Measurements from ENCODE around the gene TEX13D.
"Not testable (repeated sequence)": the region's sequence is repeated elsewhere in the genome, so short reads cannot be mapped to it uniquely, and the experiment has no call there.

Gene TEX13D

GRCh38 chrX:124332481-124333424, at the start of gene TEX13D:
Gene TEX13D, plus strand, starts transcription at chrX:124332660. Its CDS starts 258 bp downstream, at chrX:124332918.
- no peak for DNase-seq (ENCODE audit: low read depth)

- no peak for DNase-seq (ENCODE audit: low read depth)
Observed at GRCh38 chrX:124289443-124289842, 43.0 kb upstream of the TEX13D start.

DNA sequence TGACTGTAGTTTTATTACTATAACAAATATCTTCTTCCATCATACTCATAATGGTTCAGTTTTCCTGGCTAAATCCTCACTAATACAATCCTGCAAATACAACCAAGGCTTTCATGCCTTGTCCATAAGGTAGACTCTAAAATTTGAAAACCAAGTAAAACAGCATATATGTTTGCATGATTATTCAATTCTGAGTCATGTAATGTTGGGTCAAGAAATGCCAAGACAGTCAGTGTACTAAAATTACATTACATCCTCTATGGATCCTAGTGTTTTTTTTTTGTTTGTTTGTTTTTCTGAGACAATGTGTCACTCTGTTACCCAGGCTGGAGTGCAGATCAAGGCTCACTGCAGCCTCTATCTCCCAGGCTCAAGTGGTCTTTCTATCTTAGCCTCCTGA, 38.6 kb upstream of the TEX13D start:
- DNase-seq (ENCODE audit: low read depth): no peak

DNA sequence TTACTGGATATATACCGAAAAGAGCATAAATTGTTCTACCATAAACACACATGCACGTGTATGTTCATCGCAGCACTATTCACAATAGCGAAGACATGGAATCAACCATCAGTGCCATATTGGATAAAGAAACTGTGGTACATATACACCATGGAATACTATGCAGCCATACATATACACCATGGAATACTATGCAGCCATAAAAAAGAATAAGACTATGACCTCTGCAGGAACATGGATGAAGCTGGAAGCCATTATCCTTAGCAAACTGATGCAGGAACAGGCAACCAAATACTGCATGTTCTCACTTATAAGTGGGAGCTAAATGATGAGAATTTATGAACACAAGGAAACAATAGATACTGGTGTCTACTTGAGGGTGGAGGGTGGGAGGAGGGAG, 33.1 kb upstream of the TEX13D start:
- DNase-seq (ENCODE audit: low read depth): not testable (repeated sequence)

GRCh38 chrX:124300405-124300804, 32.1 kb upstream of the TEX13D start:
- DNase-seq (ENCODE audit: low read depth): no peak

GRCh38 chrX:124307253-124307907, 25.1 kb upstream of the TEX13D start:
- DNase-seq (ENCODE audit: low read depth): no peak

DNA sequence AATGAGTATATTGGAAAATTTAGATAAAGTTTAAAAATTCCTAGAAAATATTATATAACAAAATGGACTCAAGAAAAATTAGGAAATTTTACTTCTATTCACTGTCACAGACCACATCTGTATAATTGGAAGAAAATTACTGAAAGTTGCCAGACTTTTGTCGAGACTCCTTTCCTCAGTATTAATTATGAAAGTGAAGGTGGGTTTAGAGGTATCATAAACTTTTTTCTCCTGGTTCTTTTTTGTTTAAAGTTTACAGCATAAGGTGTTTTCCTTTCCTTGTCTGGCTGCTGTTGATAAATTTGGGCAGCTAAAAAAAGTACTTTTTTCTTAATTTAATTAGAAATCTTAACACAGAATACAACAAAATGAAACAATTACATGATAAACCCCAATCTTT, 6.7 kb upstream of the TEX13D start:
- DNase-seq (ENCODE audit: low read depth): no peak

DNA sequence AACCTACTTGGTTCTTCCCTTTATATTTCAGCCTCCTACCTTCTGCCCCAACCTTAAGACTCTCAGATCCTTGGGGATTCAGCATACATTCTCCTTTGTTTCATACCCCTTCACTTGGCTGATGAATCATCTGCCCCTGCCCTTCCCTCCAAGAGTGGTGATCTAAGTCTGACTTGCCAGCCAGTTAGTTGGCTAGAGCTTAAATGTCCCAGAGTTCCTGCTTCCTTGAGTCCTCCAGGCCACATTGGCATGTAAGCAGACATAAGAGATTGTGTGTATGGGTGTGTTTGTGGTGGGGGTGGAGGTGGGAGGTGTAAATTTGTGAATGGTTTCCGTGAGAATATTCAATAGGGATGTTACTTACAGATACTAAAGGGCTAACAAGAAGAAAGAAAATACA, 3.7 kb upstream of the TEX13D start:
- no peak for DNase-seq (ENCODE audit: low read depth)

- no peak for DNase-seq (ENCODE audit: low read depth)
Observed at GRCh38 chrX:124333862-124334261, 1.4 kb downstream of the TEX13D start.

DNA sequence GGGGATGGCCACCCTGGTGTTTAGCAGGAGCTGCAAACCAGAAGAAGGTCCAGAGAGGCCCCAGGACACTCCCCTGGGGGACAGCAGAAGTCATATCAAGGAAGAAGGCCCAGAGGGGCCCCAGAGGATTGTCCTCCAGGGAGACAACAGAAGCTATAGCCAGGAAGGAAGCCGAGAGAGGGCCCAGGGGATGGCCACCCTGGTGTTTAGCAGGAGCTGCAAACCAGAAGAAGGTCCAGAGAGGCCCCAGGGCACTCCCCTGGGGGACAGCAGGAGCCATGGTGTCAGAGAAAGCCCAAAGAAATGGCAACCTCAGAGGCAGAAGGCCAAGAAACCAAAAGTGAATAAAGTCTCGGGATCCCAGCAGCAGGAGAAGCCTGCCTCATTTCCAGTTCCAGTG, 2.1 kb downstream of the TEX13D start:
- DNase-seq (ENCODE audit: low read depth): not testable (repeated sequence)

- no peak for DNase-seq (ENCODE audit: low read depth)
Observed at GRCh38 chrX:124335598-124335997, 3.1 kb downstream of the TEX13D start.

- no peak for DNase-seq (ENCODE audit: low read depth)
Observed at GRCh38 chrX:124337916-124338315, 5.5 kb downstream of the TEX13D start.

DNA sequence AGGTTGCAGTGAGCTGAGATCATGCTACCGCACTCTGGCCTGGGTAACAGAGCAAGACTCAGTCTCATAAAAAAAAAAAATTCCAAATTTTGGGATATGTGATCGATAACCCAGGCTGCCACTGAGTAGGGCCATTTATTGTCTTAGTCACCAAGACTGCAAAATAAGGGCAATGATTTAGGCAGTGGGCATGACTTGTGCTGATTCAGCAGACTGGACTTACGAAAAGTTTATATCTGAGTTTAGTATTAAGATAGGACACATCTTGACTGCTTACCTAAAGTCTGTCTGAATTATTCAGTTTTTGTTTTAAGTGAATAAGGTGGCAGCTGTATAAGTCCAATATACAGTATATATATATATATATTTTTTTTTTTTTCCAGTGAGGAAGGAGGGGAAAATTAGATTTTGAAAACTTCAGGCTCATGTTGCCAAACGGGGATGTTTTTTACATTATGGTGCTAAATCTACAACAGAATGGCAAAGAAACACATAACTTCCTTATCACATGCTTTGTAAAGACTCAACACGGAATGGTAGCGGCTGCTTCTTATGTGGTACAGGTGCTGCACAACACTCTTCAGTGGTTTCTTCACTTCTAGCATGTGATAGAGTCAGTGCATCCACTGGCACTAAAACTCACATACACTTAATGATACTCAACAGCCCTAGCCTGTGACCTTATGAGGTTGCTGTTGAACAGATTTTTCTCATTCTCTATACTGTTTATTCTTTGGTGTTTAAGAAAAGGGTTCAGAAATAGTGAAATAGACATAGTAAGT, 6.5 kb downstream of the TEX13D start:
- no peak for DNase-seq (ENCODE audit: low read depth)

DNA sequence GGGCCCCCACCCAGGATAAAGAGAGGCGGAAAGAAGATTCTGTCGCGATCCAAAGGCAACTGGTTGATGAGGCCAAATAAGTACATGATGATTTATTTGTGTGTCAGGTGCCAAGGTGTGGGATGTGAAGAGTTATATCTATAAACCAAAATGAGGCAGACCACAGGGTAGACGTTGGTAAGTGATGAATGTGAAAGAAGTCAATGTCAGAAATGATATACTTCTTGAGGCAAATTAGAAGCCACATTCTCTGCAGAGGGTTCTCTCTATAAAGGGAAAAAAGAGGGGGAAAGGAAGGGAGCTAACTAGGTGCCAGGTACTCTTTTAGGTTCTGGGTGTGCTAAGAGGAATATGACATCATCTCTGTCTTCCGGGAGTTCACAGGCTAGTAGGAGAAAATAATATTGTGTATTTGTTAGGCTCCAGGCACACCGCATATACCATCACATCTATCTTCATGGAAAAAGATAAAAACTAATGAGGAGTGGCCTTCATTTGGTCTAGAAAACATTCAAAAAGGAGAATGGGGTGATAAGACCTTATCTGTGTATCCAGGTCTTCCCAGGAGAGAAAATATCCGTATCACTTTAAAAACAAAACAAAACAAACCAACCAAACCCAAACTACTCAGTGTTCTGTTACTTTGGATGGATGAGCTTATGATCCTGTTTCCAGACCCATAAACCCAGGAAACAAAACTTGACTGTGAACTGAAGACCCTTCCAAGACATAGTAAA, 9.1 kb downstream of the TEX13D start:
- DNase-seq (ENCODE audit: low read depth): no peak

GRCh38 chrX:124342174-124342867, 9.9 kb downstream of the TEX13D start:
- DNase-seq (ENCODE audit: low read depth): no peak

- DNase-seq (ENCODE audit: low read depth): no peak
Observed at GRCh38 chrX:124343016-124343415, 10.6 kb downstream of the TEX13D start.

GRCh38 chrX:124344246-124344645, 11.8 kb downstream of the TEX13D start:
- DNase-seq (ENCODE audit: low read depth): no peak

DNA sequence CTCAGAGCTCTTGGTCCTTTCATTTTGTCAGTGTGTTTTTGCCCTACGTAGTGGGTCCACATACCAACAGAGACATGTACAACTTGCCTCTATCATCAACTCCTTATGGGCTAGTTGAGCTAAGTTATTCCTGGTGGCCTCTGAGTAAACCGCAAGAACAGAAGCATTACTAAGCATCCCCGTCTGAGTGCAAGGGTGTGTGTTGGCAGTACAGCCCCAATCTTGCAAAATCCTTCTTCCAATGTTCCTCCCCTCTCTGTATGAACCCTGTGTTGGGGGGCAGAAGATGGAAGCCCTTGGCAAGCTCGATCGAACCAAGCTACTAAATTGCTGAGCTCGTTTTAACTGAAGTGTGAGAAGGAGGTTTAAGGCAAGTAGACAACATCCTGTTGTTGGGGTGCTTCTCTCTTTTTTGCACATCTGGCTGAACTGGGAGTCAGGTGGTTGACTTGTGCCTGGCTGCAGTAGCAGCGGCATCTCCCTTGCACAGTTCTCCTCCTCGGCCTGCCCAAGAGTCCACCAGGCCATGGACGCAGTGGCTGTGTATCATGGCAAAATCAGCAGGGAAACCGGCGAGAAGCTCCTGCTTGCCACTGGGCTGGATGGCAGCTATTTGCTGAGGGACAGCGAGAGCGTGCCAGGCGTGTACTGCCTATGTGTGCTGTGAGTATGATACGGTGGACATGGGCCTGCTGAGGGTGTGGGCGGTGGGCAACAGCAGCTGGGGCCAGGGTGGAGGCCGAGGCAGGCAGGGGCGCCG, 13.8 kb downstream of the TEX13D start, which contains the start of gene SH2D1A:
Gene SH2D1A (plus strand): TSS at position 447 of the 760 bp plus-strand sequence. CDS start 80 bp downstream, at position 527.
- DNase-seq (ENCODE audit: low read depth): no peak

GRCh38 chrX:124346877-124347241, 14.4 kb downstream of the TEX13D start:
- DNase-seq (ENCODE audit: low read depth): no peak

DNA sequence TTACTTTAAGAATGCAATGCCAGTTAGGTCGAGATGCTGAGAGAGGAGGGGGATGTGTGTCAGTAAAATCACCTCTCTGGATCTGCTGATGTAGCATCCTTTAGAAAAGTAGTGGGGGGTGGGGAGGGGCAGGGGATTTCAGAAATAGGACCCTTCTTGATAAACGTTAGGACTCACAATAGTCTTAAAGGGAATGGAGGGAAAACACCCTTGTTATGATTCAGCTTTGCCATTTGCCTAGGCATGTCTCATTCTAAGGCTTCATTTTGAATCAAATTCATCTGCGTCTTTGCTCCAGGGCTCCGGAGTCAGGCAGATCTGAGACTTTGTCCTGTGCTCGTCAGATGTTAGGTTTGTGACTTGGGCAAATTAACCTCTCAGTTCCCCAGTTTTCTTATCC, 14.8 kb downstream of the TEX13D start:
- DNase-seq (ENCODE audit: low read depth): no peak

Data from stimulated activated CD8-positive, alpha-beta memory T cell treated with anti-CD3 and anti-CD28 coated beads, Interleukin-12 subunit alpha, Interleukin-12 subunit beta, amount 100 ng/mL, for 1 hour (primary cell).